GM19468 (cell line): ENCODE measurements around the gene ARMH3.

Source experiments
- ATAC-seq: cut with Tn5 transposase; IDR thresholded peaks from one replicate; pipeline ENCODE4 v1.9.1; 2021; ENCODE audit warnings: mild to moderate bottlenecking, moderate library complexity, moderate number of reproducible peaks; ENCODE audit not compliant: unreplicated experiment; ENCODE audit errors: extremely low read depth

Gene ARMH3

DNA sequence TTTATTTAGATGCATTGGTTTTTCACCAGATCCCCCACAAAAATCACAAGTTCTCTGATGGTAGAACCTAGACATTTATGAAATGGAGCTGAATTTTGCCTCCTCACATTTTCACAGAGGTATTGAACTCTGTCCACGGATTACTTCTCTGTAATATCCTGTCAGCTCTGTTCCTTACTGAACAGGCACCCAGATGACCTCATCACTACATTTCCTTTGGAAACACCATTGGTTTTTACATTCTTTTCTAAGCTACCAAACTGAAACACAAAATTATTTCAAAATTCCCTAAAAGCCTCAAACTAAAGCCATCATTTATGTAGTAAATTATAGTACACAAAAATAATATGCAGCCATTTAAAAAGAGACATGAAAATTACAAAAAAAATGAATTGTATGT lies 114.1 kb downstream of the ARMH3 start:
- no peak for ATAC-seq

GRCh38 chr10:101940916-101941315 lies 115.1 kb downstream of the ARMH3 start:
- ATAC-seq, result no peak

DNA sequence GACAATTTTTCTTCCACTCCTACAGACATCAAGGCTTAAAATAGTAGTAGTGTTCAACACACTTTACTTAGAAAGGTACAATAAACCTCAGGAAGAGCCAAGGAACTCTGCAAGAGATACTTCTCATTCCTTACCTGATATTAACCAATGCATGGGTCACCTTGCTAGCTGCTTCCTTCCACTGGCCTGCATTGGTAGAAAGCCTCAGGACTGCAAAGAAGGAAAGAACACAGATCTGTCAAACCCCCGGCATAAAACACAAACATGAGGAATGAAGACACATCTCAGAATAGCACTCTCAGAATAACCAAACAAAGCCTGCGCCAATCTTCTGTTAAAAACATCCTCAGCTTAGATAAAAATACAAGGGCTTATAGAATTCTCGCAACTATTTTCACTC lies 116.2 kb downstream of the ARMH3 start:
- no peak for ATAC-seq

DNA sequence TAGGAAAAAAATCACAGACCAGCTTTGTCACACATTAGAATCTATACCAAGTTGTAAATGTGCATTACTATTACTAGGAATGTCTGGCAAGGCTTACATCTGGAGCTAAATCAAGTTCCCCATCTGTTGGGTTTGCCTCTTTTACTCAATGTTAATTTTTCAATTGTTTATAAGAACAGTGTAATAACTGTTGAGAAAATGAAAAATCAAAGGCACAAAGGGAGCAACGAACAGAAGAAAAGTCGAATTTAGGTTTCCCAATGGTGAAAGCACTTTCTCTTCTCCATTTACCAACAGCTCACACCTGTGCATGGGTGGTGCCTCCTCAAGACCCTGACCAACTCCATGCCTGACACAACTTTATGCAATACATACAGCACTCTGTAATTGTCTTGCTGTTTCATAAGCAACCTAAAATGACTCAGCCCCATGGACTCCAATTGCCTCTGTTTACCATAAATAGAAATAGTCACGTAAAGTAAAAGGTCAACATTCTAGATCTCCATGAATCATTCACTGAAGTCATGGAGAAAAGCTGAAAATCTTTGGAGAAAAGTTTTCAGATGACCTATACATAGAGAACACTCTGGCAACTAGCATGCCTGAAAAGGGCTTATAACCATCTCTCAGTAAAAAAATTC lies 116.8 kb downstream of the ARMH3 start:
- ATAC-seq, result no peak

GRCh38 chr10:101938305-101939007 lies 117.5 kb downstream of the ARMH3 start:
- ATAC-seq, result no peak

DNA sequence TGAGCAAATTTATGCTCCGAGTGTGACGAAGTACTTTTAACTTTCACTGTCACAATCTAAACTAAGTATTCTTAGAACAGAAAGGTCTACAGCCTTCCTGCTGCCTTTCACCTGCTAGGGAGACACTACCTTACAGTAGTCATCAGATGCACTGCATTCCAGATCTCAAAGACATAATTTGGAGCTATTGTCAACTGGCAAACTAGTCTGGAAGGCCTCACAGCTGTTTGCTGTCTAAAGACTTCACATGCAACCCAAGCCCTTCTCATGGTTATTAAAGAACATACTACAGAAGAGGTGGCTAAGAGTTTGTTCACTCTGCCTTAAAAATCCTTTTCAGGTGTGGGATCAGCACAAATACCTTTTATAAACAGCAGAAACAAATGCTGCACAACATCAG lies 120.5 kb downstream of the ARMH3 start:
- no peak for ATAC-seq

DNA sequence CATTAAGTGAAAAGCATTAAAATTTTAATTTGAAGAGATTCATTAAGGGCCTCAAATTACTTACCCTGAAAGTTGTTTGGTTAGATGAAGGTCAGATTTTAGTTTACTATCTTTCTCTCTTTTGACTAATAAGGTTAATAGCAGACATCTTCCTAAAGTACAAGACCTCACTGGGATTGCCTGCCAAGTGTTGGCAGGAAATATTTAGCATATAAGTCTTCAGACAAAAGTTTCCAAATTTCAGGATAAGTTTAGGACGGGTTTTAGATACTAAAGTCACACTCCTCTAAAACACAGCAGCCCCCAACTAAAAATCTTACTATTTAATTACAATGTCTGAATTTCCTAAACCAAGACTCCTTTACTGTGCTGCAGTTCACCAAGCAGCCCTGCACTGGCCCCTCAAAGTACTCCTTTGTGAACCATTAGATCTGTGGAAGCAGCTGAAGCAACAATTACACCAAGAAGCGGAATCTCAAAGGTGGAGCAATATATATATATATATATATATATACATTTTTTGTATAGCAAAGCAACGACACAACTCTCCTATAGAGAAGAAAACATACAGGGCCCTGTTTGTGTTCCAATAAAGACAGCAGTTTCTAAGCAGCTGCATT lies 121.2 kb downstream of the ARMH3 start:
- ATAC-seq, result no peak

DNA sequence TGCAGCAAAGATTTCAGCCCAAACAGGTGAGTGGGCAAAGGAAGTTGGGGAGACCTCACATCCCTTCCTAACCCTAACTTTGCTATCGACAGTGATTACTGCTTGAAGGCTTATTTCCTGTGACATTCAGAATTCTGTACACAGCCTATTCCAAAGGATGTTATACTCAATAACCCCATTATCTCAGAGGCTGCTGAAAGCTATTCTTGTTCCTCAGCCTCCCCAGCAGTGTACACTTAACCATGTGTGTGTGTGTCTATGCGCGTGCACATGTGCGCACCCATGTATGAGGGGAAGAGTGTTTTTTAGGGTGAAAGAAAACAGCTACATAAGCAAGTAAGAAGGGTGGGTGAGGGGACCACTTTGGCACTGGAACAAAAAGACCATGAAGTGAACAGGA lies 122.0 kb downstream of the ARMH3 start:
- ATAC-seq, result no peak

DNA sequence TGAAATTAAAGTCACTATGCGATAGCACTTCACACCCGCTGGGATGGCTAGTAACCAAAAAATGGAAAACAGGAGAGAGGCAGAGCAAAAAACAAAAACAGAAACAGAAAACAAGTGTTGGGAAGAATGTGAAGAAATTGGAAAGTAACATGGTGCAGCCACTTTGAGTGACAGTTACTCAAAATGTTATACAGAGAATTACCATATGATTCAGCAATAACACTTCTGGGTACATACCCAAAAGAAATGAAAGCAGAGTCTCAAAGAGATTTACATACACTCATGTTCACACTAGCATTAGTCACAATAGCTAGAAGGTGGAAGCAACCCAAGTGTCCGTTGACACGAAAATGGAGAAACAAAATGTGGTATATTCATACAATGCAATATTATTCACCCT lies 123.8 kb downstream of the ARMH3 start:
- no peak for ATAC-seq

GRCh38 chr10:101925027-101925426 lies 130.9 kb downstream of the ARMH3 start:
- ATAC-seq, result no peak

DNA sequence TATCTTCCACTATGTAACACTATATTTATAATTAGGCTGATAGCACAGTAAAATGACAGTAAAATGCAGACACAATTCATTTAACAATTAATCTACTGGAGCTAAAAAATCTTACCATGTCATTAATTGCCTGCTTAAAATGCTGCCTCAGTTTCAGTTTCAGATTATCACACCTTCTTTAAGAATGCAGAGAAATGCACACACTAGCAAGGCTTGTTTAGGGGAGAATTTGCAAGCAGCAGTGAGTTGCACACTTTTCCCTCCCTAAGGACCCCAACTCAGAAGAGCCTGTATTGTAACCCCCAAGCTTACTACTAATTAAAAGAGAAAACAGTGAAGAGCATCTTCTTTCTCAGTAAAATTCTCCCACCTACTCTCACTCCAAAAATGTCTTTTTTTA lies 132.7 kb downstream of the ARMH3 start:
- no peak for ATAC-seq

GRCh38 chr10:101922846-101923245 lies 133.1 kb downstream of the ARMH3 start:
- no peak for ATAC-seq

DNA sequence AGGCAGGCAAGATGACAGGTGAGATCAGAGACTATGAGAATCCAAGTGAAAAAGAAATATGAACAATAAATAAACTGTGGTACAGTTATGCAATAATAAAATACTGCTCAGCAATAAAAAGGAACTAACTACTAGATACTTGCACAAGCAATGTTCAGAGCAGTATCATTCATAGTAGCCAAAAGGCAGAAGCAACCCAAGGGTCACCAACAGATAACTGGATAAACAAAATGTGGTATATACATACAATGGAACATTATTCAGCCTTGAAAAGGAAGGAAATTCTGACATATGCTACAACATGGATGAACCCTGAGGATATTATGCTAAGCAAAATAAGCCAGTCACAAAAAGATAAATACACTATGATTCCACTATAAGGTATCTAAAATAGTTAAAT lies 135.4 kb downstream of the ARMH3 start:
- no peak for ATAC-seq

DNA sequence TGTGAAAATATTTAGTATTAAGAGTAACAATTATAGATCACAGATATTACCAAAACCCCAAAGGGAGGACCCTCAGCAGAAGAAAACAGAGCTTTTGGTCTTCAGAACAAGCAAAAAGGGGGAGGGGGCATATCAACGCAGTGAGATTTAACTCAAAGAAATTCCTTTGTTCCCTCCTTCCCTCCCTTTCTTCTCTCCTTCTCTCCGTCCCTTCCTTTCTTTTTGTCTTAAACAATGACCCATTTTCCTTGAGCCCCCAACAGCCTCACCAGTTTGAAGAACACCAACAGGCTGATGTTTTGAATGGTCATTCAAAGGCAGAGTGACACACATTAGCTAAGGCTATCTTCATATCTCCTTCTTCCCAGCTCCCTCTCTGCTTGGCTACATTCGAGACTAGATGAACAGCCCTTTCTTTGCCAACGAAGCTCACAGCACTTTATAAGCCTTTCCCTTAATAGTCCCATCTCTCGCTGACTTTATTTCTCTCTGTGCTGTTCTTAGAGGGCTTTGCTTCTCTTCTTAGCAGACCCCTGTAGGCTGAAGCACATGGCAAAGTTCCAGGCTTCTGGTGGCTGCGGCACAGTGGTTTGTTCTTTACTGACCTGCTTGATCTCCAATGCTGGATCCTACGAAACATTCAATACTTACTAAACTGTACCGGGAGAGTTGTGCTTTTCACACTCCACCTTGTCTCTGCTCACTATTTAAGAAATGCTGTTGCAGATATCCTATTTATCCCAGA lies 136.8 kb downstream of the ARMH3 start:
- no peak for ATAC-seq

DNA sequence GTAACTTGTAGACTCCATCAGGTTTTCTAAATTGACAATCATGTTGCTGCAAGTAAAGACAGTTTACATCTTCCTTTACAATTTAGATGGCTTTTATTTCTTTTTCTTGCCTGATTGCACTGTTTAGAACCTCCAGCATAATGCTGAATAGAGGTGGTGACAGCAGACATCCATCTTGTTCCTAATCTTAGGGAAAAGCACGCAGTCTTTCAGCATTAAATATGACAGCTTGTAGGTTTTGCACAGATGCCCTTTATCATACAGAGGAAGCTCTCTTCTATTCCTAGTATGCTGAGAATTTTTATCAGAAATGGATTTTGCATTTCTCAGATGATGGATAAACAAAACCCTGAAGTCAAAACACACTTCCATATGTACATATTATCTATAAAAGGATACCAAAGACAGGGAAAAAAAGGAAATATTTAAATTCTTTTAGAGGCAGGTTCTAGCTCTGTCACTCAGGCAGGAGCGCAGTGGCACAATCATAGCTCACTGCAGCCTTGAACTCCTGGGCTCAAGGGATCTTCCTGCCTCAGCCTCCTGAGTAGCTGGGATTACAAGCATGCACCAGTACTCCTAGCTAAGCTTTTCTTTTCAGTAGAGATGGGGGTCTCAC lies 143.3 kb downstream of the ARMH3 start:
- ATAC-seq, result no peak

DNA sequence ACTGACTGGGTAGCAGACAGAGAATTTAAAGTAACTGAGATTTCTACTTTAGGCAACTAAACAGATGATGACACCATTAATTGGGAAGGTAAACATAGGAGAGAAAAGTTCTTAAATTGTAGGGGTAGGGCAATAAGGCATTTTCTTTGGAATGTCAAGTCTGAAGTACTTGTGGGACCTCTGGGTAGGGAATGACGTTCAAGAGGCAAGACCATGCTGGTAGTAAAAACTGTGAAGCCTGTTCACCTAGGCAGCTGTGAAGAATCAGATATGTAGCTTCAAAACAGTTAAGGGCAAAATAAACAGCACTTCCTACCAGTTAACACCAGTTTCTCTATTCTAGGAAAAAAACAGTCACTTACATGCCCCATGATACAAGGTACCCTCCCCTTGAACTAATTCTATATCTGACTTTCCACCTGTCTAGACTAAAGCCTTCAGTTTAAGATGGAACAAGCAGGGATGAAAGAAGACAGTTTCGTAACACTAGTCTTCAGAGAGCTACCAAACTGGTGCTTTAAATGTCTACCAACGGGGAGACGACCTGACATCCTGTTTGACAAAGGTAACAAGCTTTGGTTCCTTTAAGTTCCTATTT lies 149.3 kb downstream of the ARMH3 start:
- no peak for ATAC-seq

GRCh38 chr10:101905251-101905650 lies 150.7 kb downstream of the ARMH3 start:
- ATAC-seq, result no peak

DNA sequence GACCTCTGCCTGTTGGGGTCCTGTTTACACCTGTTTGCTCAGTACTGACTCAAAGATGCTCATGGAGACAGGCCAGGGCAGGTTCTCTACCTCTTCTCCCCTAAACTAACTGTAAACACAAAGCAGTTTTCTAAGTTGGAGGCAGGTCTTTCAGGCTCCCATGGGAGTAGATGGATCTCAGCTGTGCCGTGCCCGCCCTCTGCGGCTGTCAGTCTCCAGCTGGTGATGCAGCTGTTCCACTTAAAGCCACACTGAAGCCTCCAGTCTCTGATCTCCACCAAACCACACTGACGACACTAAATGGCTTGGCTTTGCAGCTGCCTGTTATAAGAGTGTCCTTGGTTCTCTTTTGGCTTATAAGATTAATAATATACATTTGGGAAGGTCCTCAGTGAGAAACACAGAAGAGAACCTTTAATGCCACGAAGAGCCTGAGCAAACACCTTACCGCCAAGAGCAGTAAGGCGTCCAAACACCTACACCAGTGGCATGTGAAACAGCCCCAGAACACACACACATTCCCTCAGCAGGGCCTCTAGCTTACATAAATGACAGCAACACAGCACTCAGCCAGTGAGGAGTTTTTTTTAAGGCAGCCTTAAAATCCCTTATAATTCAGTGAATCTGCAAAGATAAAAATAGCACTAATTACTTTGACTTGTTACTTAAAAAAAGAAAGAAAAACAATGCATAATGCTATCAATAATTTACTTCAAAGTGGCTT lies 152.0 kb downstream of the ARMH3 start:
- no peak for ATAC-seq

DNA sequence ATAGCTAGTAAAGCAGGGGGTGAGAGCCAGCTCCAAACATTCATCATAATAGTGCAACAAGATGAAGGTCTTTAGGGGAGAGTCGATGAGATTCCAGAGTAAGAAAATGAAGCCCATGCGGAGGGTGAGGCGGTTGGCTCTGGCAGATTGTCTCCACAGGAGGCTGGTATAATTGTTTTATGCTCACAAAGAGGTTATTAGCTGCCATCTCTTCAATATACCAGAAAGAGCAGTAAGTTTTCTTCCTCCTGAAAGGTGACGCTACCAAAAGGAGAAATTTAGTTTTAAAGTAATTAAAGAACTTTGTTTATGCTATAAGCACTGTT lies 153.2 kb downstream of the ARMH3 start:
- ATAC-seq, result no peak
